ENCODE results near the gene FBXL13.
"Not testable (repeated sequence)": the region's sequence is repeated elsewhere in the genome, so short reads cannot be mapped to it uniquely, and the experiment has no call there.

Gene FBXL13

DNA sequence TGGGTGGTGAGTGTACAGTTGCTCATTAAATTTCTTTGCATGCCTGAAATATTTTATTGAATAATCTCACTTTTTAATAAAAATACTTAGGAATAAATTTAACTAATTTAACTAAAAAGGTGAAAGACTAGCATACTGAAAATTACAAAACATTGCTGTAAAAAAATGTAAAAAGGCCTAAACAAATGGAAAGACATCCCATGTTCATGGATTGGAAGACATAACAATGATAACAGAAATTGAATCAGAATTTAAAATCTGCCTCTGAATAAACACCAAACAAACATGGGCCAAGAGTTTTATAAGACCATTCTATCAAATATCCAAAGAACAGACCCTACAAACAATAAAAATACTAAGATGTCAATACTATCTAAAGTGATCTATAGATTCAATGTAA, 94.9 kb downstream of the FBXL13 start:
- DNase-seq = no peak

DNA sequence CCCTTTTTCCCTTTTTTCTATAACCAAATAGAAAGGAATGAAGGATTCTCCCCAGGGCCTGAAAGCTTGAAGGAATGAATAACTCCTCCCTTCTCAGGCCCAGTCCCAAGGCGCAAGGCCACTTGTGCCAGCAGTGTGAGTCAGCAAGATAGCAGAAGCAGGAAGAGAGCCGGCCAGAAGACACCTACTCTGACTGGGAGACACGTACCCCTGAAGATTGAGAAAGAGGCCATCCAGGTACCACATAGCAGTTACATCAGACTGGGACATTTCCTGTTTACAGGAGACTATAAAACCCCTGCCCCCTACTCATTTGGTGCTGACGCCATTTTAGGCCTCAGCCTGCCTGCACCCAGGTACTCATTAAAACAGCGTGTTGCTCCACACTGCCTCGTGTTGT, 96.3 kb downstream of the FBXL13 start:
- DNase-seq = no peak

DNA sequence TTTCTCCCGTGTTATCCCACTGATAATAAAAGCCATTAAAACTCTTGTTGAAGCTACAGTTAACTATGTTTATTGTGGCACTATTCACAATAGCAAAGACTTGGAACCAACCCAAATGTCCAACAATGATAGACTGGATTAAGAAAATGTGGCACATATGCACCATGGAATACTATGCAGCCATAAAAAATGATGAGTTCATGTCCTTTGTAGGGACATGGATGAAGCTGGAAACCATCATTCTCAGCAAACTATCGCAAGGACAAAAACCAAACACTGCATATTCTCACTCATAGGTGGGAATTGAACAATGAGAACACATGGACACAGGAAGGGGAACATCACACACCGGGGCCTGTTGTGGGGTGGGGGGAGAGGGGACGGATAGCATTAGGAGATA, 97.0 kb downstream of the FBXL13 start:
- DNase-seq = not testable (repeated sequence)

DNA sequence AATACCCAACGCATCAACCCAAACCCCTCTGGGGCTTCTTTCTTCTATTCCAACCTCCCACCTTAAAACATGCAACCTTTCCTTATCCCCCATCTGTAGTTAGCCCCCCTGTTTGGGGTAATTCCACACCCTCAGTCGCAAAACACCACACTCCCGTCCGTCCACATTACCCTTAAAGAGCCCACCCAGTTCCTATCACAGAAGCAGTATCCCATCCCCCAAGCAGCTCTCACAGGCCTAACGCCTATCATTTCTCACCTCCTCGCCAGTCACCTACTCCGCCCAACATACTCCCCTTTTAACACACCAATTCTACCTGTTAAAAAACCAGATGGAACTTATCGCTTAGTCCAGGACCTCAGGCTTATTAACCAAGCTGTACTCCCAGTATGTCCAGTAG, 98.1 kb downstream of the FBXL13 start:
- no peak for DNase-seq

DNA sequence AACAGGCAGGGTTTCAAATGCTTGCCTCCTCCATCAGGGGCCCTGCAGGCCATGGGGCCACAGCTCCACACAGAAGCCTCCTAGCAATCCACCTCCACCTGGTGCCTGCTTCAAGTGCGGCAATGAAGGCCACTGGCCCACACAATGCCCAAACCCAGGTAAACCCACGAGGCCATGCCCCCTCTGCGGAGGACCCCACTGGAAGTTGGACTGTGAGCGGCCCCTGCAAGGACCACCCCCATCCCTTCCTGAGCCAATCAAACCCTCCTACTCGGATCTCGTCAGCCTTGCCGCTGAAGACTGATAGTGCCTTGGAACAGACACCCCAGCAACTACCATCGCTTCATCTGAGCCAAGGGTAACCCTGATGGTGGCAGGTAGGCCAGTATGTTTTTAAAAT, 98.7 kb downstream of the FBXL13 start:
- DNase-seq = no peak

DNA sequence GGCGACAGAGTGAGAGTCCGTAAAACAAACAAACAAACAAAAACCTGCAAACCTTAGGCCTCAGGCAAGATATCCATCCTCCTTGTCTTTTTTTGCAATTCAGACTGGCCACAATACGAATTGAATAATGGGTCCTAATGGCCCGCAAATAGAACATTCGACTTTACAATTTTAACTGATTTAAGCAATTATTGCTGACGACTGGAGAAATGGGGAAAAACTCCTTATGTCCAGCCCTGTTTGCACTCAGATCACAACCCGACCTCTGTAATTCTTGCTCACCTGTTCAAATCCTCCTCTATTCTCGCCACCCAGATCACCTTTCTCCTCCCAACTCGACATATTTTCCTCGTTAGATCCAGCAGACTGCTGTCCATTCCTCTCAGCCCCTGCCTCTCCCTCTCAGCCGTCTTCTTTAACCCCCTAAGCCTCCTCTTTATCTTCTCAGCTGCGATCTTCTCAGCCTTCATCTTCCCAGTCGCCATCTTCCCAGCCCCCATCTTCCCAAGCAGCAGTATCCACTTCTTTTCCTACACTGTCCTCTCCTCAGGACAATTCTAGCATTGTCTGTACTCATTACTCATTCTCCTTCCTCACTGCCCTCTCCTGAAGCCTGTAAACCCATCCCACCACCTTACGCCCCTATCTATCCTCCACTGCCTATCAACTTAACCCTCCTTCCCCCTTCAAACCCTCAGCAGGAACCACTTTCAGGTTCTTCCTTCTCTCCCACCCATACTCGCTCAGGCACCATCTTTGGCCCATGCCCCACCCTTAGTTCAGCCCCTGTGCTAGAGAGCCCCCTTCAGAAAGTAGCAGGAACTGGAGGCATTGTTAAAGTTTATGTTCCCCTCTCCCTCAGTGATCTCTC, 100.0 kb downstream of the FBXL13 start:
- no peak for DNase-seq

DNA sequence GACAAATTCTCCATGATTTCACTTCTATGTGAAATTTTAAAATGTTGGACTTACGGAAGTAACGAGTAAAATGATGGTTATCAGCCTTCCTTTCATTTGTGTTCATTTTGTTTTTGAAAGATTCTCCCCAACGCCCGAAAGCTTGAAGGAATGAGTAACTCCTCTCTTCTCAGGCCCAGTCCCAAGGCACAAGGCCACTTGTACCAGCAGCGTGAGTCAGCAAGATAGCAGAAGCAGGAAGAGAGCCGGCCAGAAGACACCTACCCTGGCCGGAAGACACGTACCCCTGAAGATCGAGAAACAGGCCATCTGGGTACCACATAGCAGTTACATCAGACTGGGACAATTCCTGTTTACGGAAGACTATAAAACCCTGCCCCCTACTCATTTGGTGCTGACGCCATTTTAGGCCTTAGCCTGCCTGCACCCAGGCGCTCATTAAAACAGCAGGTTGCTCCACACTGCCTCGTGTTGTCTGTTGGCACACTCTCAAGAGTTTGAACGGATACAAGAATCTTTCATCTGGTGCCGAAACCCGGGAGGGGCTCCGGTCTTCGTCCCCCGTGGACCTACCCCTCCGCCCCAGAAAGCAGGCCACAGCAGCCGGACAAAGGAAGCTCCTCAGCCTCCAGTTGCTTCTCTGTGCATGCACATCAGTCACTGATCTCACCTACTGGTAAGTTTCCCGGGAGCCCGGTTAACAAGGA, 101.3 kb downstream of the FBXL13 start:
- DNase-seq = no peak

DNA sequence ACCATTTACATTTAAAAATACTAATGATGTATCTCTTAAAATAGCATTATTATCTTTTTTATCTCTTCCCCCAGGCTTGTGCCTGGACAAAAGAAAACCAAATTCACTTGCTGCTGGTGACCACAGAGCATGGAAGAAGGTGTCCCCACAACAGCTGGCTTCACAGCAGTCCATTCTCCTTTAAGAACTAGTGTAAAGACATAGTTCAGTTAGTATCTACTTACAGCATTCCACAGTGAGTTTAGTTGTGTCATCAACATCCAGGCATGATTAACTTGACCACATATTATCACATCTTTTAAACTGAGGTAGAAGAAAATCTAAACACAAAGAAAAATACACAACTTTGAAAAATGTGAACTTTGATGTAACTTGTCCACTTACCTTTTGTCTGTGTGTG, 106.8 kb downstream of the FBXL13 start:
- DNase-seq = no peak

DNA sequence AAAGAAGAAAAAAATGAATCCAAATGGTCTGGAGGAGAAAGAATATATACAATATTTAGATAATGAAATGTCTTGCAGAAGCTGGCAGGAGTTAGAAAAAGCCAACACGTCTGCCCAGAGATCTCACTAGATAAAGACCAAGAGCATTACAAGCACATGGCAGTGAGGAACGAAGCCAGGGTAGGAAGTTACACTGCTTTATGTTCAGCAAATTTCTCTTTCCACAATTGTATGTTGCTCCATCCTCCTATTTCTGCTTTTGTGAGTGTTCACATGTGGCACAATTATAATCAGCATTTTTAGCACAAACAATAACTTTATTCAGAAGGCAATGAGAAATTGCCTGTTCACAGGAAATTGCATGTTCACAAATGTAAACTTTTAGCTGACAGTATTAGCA, 108.1 kb downstream of the FBXL13 start:
- DNase-seq = no peak

DNA sequence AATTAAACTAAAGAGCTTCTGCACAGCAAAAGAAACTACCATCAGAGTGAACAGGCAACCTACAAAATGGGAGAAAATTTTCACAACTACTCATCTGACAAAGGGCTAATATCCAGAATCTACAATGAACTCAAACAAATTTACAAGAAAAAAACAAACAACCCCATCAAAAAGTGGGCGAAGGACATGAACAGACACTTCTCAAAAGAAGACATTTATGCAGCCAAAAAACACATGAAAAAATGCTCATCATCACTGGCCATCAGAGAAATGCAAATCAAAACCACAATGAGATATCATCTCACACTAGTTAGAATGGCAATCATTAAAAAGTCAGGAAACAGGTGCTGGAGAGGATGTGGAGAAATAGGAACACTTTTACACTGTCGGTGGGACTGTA, 112.6 kb downstream of the FBXL13 start:
- DNase-seq = not testable (repeated sequence)

DNA sequence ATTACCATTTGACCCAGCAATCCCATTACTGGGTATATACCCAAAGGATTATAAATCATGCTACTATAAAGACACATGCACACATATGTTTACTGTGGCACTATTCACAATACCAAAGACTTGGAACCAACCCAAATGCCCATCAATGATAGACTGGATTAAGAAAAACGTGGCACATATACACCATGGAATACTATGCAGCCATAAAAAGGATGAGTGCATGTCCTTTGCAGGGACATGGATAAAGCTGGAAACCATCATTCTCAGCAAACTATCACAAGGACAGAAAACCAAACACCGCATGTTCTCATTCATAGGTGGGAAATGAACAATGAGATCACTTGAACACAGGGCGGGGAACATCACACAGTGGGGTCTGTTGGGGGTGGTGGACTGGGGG, 116.6 kb downstream of the FBXL13 start:
- not testable (repeated sequence) for DNase-seq

DNA sequence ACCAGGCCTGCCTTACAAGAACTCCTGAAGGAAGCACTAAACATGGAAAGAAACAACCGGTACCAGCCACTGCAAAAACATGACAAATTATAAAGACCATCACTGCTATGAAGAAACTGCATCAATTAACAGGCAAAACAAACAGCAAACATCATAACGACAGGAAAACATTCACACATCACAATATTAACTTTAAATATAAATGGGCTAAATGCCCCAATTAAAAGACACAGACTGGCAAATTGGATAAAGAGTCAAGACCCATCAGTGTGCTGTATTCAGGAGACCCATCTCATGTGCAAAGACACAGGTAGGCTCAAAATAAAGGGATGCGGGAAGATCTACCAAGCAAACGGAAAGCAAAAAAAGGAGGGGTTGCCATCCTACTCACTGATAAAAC, 120.2 kb downstream of the FBXL13 start:
- not testable (repeated sequence) for DNase-seq

DNA sequence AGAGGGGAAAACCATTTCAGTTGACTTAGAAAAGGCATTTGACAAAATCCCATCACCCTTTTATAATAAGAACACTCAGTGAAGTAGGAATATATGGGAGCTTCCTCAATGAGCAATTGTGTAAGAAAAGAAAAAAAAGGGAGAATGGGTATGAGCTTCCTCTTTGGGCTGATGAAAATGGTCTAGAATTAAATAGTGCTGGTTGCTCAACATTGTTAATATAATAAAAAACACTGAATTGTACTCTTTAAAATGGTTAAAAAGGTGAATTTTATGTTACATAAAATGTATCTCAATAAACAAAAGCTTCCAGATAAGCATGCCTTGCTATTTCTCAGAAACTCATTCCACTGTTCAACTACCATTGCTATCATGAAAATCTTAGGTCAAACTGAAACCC, 121.2 kb downstream of the FBXL13 start:
- DNase-seq = no peak

DNA sequence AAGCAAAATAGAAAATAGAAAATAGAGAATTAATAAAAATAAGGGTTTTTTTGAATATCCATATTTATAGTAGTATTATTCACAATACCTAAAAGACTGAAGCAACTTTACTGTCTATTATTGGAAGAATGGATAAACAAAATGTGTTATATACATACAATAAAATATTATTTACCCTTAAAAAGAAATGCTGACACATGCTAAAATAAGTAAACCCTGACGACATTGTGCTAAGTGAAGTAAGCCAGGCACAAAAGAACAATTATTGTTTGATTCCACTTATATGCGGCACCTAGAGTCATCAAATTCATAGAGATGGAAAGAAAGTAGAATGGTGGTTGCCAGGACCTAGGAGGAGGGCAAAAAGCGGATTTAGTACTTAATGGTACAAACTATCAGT, 122.8 kb downstream of the FBXL13 start:
- DNase-seq = no peak

DNA sequence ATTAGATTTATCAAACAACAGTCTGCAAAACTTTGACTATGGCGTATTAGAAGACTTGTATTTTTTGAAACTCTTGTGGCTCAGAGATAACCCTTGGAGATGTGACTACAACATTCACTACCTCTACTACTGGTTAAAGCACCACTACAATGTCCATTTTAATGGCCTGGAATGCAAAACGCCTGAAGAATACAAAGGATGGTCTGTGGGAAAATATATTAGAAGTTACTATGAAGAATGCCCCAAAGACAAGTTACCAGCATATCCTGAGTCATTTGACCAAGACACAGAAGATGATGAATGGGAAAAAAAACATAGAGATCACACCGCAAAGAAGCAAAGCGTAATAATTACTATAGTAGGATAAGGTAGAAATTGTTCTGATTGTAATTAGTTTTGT, 130.4 kb downstream of the FBXL13 start:
- DNase-seq = no peak

DNA sequence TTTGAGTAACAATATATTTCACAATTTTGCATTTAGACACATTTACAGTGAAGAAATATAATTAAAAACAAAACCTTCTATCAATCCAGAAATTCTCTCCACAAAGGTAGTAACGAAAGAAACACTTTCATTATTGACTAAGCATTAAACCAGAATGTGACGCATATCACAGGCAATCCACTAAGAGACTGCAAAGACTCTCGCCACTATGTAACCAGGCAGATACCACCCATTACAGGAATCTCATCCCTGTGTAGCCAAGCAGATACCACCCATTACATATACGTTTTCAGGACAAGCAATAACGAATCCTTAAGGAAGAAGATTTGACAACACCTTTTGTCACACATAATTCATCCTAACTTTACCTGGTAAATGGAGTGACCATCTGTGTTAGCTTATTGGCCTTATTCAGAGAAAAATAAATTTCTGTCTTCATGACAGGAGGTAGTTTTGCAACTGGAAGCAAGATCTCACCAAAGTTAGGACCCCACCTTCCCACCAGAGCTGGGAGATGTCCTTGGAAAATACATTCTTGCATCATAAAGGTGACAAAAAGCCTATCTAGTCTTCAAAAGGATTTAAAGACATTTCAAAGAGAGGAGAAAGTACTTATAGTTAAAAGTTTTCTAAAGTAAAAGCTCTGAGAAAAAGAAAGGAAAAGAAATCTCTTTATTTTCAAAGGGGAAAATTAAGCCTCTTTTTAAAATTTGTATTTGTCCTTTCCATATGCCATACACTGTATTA, 131.0 kb downstream of the FBXL13 start:
- DNase-seq = no peak

DNA sequence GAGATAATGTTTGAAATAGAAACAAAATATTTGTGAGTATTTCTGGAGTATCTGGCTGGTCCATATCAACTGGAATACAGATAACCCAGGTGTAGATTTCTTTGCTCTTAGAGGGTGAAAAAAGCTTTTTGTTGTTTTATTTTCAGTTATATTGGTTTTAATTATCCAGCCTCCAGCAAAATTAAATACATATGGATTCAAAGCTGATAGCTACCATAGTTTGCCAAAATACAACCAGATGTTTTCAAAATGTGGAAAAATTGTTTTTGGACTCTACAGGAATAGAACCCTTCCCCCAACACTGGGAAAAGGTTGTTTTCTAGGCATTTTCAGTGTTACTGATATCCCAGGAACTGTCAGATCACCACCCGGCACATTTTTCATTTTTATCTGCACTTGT, 131.7 kb downstream of the FBXL13 start:
- no peak for DNase-seq

DNA sequence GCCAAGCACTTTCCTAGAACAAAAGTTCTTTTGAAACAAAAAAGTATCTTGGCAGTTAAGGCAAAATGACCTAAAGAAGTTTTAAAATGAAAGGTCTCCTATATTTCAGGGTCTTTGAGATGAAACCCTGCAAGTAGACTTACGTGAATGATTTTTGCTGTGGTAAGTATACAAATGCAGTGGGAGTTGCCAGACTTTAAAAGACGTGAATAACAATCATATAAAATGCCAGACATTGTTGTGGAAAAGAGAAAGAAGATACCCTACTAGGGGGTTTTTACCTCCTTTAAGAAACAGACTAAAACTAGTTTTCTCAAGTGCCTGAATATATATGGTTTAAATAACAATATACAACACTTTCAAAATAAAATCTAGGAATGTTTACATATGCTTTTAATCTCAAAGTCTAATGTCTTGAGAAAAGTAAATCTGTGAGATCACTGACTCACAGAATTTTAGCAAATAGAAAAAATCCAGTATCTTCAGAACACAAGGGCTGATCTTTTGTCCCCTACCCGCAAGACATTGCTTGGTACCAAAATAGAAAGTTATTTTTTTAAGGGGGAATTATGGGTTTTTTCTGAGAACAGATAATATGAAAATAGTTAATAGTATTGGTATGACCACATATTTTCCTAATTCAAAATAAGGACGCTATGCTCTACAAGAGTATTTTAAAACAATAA, 132.3 kb downstream of the FBXL13 start:
- no peak for DNase-seq

DNA sequence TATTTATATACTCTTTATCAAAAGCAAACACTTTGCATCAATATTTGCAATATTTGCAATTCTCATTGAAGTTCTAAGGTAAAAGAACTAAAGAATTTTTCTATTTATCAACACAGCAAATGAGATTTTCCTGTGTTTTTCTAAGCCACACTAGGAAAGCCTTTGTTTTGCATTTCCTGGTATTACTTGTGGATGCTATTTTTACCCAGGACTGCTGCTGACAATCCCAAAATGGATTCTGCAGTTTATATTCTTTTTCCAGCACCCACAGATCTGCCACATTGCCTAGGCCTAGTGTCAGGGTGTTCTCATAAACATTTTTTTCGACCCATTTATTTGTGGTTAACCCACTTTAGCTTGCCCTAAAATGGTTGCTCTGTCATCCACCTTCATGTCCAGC, 135.9 kb downstream of the FBXL13 start:
- no peak for DNase-seq

DNA sequence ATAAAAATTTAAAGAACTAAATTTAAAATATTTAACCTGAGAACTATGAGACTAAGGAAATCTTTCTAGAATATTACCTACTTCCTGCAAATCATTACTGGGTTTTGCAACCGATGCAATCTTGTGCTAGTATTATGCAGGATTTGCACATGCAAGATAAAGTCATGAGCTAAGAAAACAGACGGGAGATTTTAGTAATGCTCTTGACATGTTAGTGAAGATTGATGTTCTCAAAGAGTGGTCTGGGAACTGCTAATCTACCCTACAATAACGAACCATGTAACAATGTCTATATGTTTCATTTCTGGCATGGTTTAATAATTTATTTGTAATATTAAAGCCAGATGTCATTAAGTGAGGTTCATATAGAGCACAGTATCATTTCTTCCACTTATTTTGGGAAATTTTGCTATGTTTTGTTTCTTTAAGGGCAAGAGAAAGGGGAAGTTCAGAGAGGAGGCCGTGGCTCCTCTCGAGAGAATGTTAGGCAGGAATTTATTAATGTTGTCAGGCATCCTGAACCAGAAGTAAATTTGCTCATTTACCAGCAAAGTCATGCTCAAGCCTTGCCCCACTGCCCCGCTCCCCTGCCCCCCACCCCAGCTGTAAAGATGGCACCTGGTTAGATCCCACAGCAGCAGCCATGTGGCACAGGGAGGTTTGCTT, 139.0 kb downstream of the FBXL13 start:
- DNase-seq = no peak

DNA sequence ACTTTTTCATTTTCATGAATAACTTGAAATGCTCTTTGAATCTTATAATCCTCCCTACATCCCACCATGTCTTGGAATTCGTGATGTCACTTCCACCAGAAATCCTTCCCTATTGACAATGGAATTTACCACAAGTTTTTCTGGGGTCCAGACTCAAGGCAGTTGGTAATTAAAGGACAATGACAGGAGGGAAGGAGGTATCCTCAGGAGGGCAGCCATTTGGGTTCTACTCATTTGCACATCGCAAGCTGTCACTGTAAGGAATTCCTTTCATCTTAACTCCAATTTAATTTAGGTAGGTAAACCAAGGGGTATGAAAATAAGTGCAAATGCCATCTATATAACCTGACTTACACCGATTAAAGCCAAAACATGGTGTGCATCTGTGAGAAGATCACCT, 139.9 kb downstream of the FBXL13 start:
- DNase-seq = no peak

DNA sequence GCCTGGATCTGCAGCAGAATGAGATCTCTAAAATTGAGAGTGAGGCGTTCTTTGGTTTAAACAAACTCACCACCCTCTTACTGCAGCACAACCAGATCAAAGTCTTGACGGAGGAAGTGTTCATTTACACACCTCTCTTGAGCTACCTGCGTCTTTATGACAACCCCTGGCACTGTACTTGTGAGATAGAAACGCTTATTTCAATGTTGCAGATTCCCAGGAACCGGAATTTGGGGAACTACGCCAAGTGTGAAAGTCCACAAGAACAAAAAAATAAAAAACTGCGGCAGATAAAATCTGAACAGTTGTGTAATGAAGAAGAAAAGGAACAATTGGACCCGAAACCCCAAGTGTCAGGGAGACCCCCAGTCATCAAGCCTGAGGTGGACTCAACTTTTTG, 140.4 kb downstream of the FBXL13 start:
- DNase-seq = no peak

DNA sequence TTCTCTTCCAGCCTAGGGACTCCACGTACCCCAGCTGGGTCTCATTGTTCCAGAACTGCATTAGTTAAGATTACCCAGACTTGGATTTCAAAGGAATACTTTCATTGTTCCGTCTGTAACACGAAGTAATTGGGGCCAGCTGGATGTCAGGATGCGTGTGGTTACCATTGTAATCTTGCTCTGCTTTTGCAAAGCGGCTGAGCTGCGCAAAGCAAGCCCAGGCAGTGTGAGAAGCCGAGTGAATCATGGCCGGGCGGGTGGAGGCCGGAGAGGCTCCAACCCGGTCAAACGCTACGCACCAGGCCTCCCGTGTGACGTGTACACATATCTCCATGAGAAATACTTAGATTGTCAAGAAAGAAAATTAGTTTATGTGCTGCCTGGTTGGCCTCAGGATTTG, 140.8 kb downstream of the FBXL13 start:
- DNase-seq = no peak

All from NCI-H524 treated with DMSO at 0.1 percent for 48 hours (cell line).